VCaP (cell line): ENCODE data around the gene GNPTG.

Experiments used
- H3K27ac ChIP-seq: fragments of 450-650 bp; 2 replicates; pipeline ENCODE4 v1.5.1; 2017
- CTCF ChIP-seq: fragments of 450-650 bp; conservative IDR thresholded peaks from 2 replicates; pipeline ENCODE4 v1.5.1; 2017; ENCODE audit warnings: mild to moderate bottlenecking, moderate library complexity

The GNPTG gene

GRCh38 chr16:1338855-1339675 is 12.7 kb upstream of the GNPTG start:
- TF ChIP-seq CTCF = no peak
- H3K27ac ChIP-seq = no peak overlapping the region

DNA sequence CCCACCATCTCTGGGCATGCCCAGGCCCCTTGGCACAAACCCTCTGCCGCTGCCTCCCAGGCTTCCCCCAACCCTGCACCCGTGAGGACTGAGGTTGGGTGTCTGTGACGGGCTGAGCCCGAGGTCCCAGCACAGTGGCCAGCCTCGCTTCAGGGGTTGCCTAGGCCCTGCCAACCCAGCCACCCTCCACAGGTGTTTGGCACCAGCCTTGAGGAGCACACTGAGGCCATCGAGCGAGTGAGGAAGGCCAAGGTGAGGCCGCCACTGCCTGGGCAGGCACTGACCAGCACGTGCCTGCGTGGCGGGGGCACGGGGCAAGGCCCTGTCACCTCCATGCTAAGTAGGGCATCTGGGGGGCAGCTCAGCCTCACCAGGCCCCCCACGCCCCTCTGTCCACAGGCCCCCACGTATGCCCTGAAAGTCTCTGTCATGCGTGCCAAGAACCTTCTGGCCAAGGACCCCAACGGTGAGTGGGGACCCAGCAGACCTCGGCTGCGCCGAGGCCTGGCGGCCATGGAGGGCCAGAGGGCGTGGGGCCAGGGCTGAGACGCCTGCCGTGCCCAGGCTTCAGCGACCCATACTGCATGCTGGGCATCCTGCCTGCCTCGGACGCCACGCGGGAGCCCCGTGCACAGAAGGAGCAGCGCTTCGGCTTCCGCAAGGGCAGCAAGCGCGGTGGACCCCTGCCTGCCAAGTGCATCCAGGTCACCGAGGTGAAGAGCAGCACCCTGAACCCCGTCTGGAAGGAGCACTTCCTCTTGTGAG is 10.8 kb upstream of the GNPTG start:
- no peak for TF ChIP-seq CTCF
- no peak overlapping the region for H3K27ac ChIP-seq

DNA sequence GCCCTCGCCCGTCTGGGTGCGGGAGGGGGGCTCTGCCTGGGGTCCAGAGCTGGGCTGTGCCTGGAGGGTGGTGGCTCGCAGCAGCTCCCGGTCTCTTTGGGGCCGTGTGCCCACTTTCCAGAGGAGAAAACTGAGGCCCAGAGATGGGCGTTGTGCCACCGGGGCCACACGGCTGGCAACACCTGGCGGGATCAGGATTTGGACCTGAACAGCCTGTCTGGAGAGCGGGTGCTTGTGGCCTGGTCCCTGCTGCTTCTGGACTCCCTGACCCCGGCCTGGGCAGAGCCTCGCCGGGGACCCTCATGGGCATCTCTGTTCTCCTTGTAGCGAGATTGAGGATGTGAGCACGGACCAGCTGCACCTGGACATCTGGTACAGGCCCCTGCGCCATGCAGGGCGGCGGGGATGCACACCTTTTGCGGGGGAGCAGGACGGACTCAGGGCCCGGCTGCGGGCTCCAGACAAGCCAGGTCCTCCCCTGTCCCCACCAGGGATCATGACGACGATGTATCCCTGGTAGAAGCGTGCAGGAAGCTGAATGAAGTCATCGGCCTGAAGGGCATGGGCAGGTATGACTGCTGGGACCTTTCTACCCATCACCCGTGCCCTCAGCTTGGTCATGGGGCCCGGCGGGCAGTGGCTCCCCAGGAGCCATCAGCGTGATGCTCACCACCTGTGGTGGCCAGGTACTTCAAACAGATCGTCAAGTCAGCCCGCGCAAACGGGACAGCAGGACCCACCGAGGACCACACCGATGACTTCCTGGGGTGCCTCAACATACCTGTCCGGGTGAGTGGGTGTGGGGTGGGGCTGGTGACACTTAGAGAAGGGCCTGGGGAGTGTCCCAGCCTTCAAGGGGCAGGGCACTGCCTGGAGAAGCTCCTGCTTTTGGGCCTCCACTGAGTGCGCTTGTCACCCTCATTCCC is 10.0 kb upstream of the GNPTG start:
- H3K27ac ChIP-seq = no peak overlapping the region
- TF ChIP-seq CTCF = no peak

GRCh38 chr16:1342526-1343427 is 9.0 kb upstream of the GNPTG start:
- peak overlapping the region; percentile 22; the same call in 1 of the 2 replicates for H3K27ac ChIP-seq
- no peak; the same call in 1 of the 2 replicates for TF ChIP-seq CTCF

DNA sequence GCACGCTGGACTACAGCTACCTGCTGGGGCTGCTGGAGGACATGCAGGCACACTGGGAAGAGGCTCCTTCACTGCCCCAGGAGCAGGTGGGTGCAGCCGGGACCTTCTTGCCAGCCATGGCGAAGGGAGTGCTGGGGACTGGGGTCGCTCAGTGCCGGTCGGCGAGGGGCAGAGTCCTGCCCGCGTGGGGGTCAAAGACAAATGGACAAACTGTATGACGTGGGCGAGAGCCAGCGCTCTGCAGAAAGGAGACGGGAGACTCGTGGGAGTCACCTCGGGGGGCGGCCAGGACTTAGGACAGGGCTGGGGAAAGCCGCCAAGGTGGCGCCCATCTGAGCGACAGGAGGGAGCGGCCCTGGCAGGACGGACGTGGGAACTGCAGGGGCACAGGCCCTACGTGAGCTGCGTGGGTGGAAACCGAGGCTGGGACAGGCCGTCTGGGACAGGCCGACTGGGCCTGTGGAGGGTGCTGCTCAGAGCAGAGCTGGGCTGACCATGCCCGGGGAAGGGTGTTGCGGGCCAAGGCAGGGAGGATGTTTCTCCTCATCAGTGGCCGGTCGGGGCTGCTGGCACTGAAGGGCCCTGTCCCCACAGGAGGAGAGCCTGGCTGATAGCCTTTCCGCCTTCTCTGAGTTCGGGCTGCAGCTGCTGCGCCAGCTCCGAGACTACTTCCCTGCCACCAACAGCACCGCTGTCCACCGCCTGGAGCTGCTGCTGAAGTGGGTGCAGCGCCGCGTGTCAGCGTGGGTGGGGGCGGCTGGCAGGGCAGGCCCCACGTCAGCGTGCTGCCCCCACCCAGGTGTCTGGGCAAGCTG is 8.1 kb upstream of the GNPTG start:
- no peak for TF ChIP-seq CTCF
- peak overlapping the region; percentile 22; the same call in 1 of the 2 replicates for H3K27ac ChIP-seq

GRCh38 chr16:1344499-1344898 is 7.2 kb upstream of the GNPTG start:
- no peak for TF ChIP-seq CTCF
- no peak overlapping the region for H3K27ac ChIP-seq
